ENCODE results near the gene SHPK.

GRCh38 chr17:3558603-3559269 is 77.3 kb downstream of the SHPK start:
- TF ChIP-seq, protein P1, sequence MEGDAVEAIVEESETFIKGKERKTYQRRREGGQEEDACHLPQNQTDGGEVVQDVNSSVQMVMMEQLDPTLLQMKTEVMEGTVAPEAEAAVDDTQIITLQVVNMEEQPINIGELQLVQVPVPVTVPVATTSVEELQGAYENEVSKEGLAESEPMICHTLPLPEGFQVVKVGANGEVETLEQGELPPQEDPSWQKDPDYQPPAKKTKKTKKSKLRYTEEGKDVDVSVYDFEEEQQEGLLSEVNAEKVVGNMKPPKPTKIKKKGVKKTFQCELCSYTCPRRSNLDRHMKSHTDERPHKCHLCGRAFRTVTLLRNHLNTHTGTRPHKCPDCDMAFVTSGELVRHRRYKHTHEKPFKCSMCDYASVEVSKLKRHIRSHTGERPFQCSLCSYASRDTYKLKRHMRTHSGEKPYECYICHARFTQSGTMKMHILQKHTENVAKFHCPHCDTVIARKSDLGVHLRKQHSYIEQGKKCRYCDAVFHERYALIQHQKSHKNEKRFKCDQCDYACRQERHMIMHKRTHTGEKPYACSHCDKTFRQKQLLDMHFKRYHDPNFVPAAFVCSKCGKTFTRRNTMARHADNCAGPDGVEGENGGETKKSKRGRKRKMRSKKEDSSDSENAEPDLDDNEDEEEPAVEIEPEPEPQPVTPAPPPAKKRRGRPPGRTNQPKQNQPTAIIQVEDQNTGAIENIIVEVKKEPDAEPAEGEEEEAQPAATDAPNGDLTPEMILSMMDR (IDR thresholded peaks at IDR 0.05; ENCODE audit: low read length), result no peak
- no peak for TF ChIP-seq EZH2 (IDR thresholded peaks at IDR 0.05; ENCODE audit: borderline replicate concordance, low read length)

Data from OCI-LY1 (cell line).